Measurements from ENCODE around the gene SLC9A3. TPM values are rescaled to one million over a fixed set of nuclear protein-coding genes. Genes with fewer than 3 reads are reported as not detected.

Gene SLC9A3
- total and polyA plus RNA-seq, 2 of the 13 experiments (the other 11 are each of a cell fraction or from before 2014, with no cell fraction given) = 1.5 to 1.8 TPM

GRCh38 chr5:532521-533242 lies 8.4 kb upstream of the SLC9A3 start (continued):
- TF ChIP-seq, protein P1, sequence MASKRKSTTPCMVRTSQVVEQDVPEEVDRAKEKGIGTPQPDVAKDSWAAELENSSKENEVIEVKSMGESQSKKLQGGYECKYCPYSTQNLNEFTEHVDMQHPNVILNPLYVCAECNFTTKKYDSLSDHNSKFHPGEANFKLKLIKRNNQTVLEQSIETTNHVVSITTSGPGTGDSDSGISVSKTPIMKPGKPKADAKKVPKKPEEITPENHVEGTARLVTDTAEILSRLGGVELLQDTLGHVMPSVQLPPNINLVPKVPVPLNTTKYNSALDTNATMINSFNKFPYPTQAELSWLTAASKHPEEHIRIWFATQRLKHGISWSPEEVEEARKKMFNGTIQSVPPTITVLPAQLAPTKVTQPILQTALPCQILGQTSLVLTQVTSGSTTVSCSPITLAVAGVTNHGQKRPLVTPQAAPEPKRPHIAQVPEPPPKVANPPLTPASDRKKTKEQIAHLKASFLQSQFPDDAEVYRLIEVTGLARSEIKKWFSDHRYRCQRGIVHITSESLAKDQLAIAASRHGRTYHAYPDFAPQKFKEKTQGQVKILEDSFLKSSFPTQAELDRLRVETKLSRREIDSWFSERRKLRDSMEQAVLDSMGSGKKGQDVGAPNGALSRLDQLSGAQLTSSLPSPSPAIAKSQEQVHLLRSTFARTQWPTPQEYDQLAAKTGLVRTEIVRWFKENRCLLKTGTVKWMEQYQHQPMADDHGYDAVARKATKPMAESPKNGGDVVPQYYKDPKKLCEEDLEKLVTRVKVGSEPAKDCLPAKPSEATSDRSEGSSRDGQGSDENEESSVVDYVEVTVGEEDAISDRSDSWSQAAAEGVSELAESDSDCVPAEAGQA (IDR thresholded peaks at IDR 0.05; ENCODE audit: low read depth) = no peak
- TF ChIP-seq, protein P1 (CRISPR knock-in tag; IDR thresholded peaks at IDR 0.05; ENCODE audit: borderline replicate concordance) = no peak
- 0 out of 2 replicates have a peak, but pooled peaks have one; percentile 33 for TF ChIP-seq NRL (CRISPR knock-in tag; IDR thresholded peaks at IDR 0.05; ENCODE audit: borderline replicate concordance)
- TF ChIP-seq ZBTB21 (CRISPR knock-in tag; IDR thresholded peaks at IDR 0.05) = no peak
- 0 out of 2 replicates have a peak, but pooled peaks have one; percentile 32 for TF ChIP-seq DR1 (CRISPR knock-in tag; IDR thresholded peaks at IDR 0.05)
- TF ChIP-seq TFDP1 (CRISPR knock-in tag; IDR thresholded peaks at IDR 0.05; ENCODE audit: borderline replicate concordance) = no peak
- no peak for TF ChIP-seq IKZF4 (CRISPR knock-in tag; IDR thresholded peaks at IDR 0.05; ENCODE audit: borderline replicate concordance, low read depth, not compliant biosample characterization)
- no peak for TF ChIP-seq KDM3A (CRISPR knock-in tag; IDR thresholded peaks at IDR 0.05; ENCODE audit: low read depth)
- TF ChIP-seq NAIF1 (CRISPR knock-in tag; IDR thresholded peaks at IDR 0.05; ENCODE audit: borderline replicate concordance) = no peak
- TF ChIP-seq STAT5B (CRISPR knock-in tag; IDR thresholded peaks at IDR 0.05) = no peak
- TF ChIP-seq FIP1L1 (IDR thresholded peaks at IDR 0.05; ENCODE audit: borderline replicate concordance, insufficient read depth, low read depth, low read length) = no peak
- peak; percentile 50; the same call in 1 of the 2 replicates for TF ChIP-seq ZNF687 (CRISPR knock-in tag; IDR thresholded peaks at IDR 0.05)
- no peak for TF ChIP-seq RXRB (CRISPR knock-in tag; IDR thresholded peaks at IDR 0.05; ENCODE audit: borderline replicate concordance)
- no peak for TF ChIP-seq ZNF564 (CRISPR knock-in tag; IDR thresholded peaks at IDR 0.05)
- TF ChIP-seq ZNF780A (CRISPR knock-in tag; IDR thresholded peaks at IDR 0.05) = no peak
- no peak for TF ChIP-seq YEATS4 (CRISPR knock-in tag; IDR thresholded peaks at IDR 0.05; ENCODE audit: borderline replicate concordance)
- TF ChIP-seq ZNF75D (CRISPR knock-in tag; IDR thresholded peaks at IDR 0.05; ENCODE audit: borderline replicate concordance) = no peak
- no peak for TF ChIP-seq HOXD1 (CRISPR knock-in tag; IDR thresholded peaks at IDR 0.05)

Measured in HepG2 (cell line).